MM.1S (cell line): ENCODE results near the gene ZNF521.

Experiments
- EZH2 ChIP-seq: fragments of 300-600 bp; sonication (generic); optimal IDR thresholded peaks from 2 replicates; pipeline ENCODE3; 2017; ENCODE audit warnings: low read depth, mild to moderate bottlenecking, antibody characterized with exemption, low read length, mixed read lengths
- EZH2phosphoT487 ChIP-seq: fragments of 300-600 bp; sonication (generic); IDR thresholded peaks from 2 replicates; pipeline ENCODE4 v1.6.1; 2018; ENCODE audit warnings: antibody characterized with exemption, low read length
- TF ChIP-seq, protein P1 (sequence below): fragments of 300-600 bp; sonication (generic); IDR thresholded peaks from 2 replicates; pipeline ENCODE4 v1.5.1; 2016; ENCODE audit warnings: antibody characterized with exemption, low read length, mixed read lengths

DNA sequence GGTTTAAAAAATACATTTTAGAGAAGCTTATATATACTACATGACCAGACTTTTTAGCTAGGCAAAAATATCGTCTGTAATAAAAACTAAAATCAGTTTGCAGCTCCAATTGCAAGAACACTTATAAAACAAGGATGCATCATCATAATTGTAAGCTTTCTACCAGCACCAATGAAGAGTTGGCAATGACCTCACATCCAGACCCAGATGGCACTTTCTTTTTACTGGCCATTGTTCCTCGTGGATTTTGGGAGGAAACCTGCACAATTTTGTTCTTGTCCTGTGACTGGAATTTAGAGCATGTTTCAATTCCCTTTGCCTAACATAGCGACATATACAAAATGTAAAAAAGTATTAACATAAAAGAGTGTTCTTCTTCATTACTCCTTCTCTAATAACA lies 174.3 kb downstream of the ZNF521 start:
- TF ChIP-seq EZH2 (no peak), EZH2phosphoT487 (no peak)
- TF ChIP-seq, protein P1, sequence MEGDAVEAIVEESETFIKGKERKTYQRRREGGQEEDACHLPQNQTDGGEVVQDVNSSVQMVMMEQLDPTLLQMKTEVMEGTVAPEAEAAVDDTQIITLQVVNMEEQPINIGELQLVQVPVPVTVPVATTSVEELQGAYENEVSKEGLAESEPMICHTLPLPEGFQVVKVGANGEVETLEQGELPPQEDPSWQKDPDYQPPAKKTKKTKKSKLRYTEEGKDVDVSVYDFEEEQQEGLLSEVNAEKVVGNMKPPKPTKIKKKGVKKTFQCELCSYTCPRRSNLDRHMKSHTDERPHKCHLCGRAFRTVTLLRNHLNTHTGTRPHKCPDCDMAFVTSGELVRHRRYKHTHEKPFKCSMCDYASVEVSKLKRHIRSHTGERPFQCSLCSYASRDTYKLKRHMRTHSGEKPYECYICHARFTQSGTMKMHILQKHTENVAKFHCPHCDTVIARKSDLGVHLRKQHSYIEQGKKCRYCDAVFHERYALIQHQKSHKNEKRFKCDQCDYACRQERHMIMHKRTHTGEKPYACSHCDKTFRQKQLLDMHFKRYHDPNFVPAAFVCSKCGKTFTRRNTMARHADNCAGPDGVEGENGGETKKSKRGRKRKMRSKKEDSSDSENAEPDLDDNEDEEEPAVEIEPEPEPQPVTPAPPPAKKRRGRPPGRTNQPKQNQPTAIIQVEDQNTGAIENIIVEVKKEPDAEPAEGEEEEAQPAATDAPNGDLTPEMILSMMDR: no peak
